Stimulated activated naive B cell treated with anti-CD40 and anti-IgM and Interleukin-4, amounts not matched to agents 10 μg/mL and 1 μg/mL and 100 μg/mL, for 72 hours (primary cell): ENCODE measurements around the gene NNT.
"Not testable (repeated sequence)": the region's sequence is repeated elsewhere in the genome, so short reads cannot be mapped to it uniquely, and the experiment has no call there.

Experiments used
- ATAC-seq, 2 donors: fragments of 150-1000 bp; cut with Tn5 transposase; replicated peaks; 2 replicates each; pipeline ENCODE4 v1.10.0; 2021; ENCODE audit warnings: moderate library complexity in 1 of 2
- DNase-seq: peaks from one replicate; pipeline ENCODE4 v3.0.0; 2021
- H3K27ac Mint-ChIP-seq: one replicate; pipeline ENCODE4 v1.8.0; 2022; ENCODE audit warnings: mild to moderate bottlenecking, mixed read lengths
- H3K27me3 Mint-ChIP-seq, 2 donors: one replicate each; pipeline ENCODE4 v1.8.0; 2022; ENCODE audit warnings: mixed read lengths in 2 of 2
- H3K36me3 Mint-ChIP-seq, 2 donors: one replicate each; pipeline ENCODE4 v1.8.0; 2022; ENCODE audit warnings: mixed read lengths in 2 of 2, mild to moderate bottlenecking in 1 of 2
- H3K4me1 Mint-ChIP-seq, 2 donors: one replicate each; pipeline ENCODE4 v1.8.0; 2022; ENCODE audit warnings: mixed read lengths in 2 of 2, mild to moderate bottlenecking in 1 of 2
- H3K4me3 Mint-ChIP-seq, 2 donors: one replicate each; pipeline ENCODE4 v1.8.0; 2022; ENCODE audit warnings: mild to moderate bottlenecking in 2 of 2, mixed read lengths in 2 of 2, moderate library complexity in 1 of 2
- H3K9me3 Mint-ChIP-seq, 2 donors: one replicate each; pipeline ENCODE4 v1.8.0; 2022; ENCODE audit warnings: mixed read lengths in 2 of 2, mild to moderate bottlenecking in 1 of 2

NNT gene

GRCh38 chr5:43570450-43571158 lies 32.4 kb upstream of the NNT start:
- Mint-ChIP-seq H3K4me3 (no peak overlapping the region), H3K9me3 (peaks cover 0 to 5% of the 10 kb centered on the region in 2 donors), H3K27ac (no peak overlapping the region), H3K4me1 (no peaks in the 10 kb centered on the region), H3K36me3 (peaks cover 9% of the 10 kb centered on the region in 2 donors), H3K27me3 (no peaks in the 10 kb centered on the region)
- no peak for DNase-seq
- ATAC-seq: no peak

GRCh38 chr5:43571237-43571636 lies 31.7 kb upstream of the NNT start:
- DNase-seq (no peak), ATAC-seq (no peak)
- Mint-ChIP-seq H3K4me1 (no peaks in the 10 kb centered on the region), H3K4me3 (no peak overlapping the region), H3K9me3 (peaks cover 0 to 3% of the 10 kb centered on the region in 2 donors), H3K36me3 (peaks cover 13% of the 10 kb centered on the region in 2 donors), H3K27ac (no peak overlapping the region), H3K27me3 (no peaks in the 10 kb centered on the region)

- H3K27ac Mint-ChIP-seq: no peak overlapping the region
- H3K36me3 Mint-ChIP-seq: peaks cover 17 to 22% of the 10 kb centered on the region in 2 donors
- DNase-seq (no peak), ATAC-seq (no peak)
- no peak overlapping the region for H3K4me3 Mint-ChIP-seq
- H3K9me3 Mint-ChIP-seq: no peaks in the 10 kb centered on the region
- H3K4me1 Mint-ChIP-seq: no peaks in the 10 kb centered on the region
- H3K27me3 Mint-ChIP-seq: no peaks in the 10 kb centered on the region
These were observed 30.6 kb upstream of the NNT start for GRCh38 chr5:43572357-43572756.

GRCh38 chr5:43573058-43573457 lies 29.9 kb upstream of the NNT start:
- H3K4me3 Mint-ChIP-seq: no peak overlapping the region
- no peaks in the 10 kb centered on the region for H3K27me3 Mint-ChIP-seq
- no peaks in the 10 kb centered on the region for H3K4me1 Mint-ChIP-seq
- no peak overlapping the region for H3K27ac Mint-ChIP-seq
- H3K9me3 Mint-ChIP-seq: no peaks in the 10 kb centered on the region
- peaks cover 17 to 22% of the 10 kb centered on the region in 2 donors for H3K36me3 Mint-ChIP-seq
- ATAC-seq: no peak
- DNase-seq: no peak

GRCh38 chr5:43580402-43581210 lies 22.4 kb upstream of the NNT start:
- H3K9me3 Mint-ChIP-seq, H3K4me3 Mint-ChIP-seq, H3K4me1 Mint-ChIP-seq, ATAC-seq, DNase-seq, H3K27me3 Mint-ChIP-seq: not testable (repeated sequence)
- H3K36me3 Mint-ChIP-seq: peaks cover 16 to 25% of the 10 kb centered on the region in 2 donors
- H3K27ac Mint-ChIP-seq: peak overlapping the region; percentile 20

- no peak for DNase-seq
- H3K27ac Mint-ChIP-seq: no peak overlapping the region
- no peaks in the 10 kb centered on the region for H3K27me3 Mint-ChIP-seq
- peaks cover 10 to 20% of the 10 kb centered on the region in 2 donors for H3K36me3 Mint-ChIP-seq
- no peak for ATAC-seq
- no peak overlapping the region for H3K4me3 Mint-ChIP-seq
- no peaks in the 10 kb centered on the region for H3K9me3 Mint-ChIP-seq
- peaks cover 0 to 7% of the 10 kb centered on the region in 2 donors for H3K4me1 Mint-ChIP-seq
These were observed 21.6 kb upstream of the NNT start for GRCh38 chr5:43581398-43581797.

- no peak overlapping the region for H3K27ac Mint-ChIP-seq
- H3K27me3 Mint-ChIP-seq: no peaks in the 10 kb centered on the region
- DNase-seq (no peak), ATAC-seq (no peak)
- peaks cover 8 to 12% of the 10 kb centered on the region in 2 donors for H3K36me3 Mint-ChIP-seq
- no peaks in the 10 kb centered on the region for H3K9me3 Mint-ChIP-seq
- peaks cover 0 to 7% of the 10 kb centered on the region in 2 donors for H3K4me1 Mint-ChIP-seq
- H3K4me3 Mint-ChIP-seq: no peak overlapping the region
These were observed 20.6 kb upstream of the NNT start for GRCh38 chr5:43582082-43583005.

GRCh38 chr5:43583724-43584123 lies 19.3 kb upstream of the NNT start:
- ATAC-seq (no peak), DNase-seq (no peak)
- Mint-ChIP-seq H3K27ac (no peak overlapping the region), H3K4me3 (no peak overlapping the region), H3K9me3 (no peaks in the 10 kb centered on the region), H3K36me3 (peaks cover 8 to 16% of the 10 kb centered on the region in 2 donors), H3K27me3 (no peaks in the 10 kb centered on the region), H3K4me1 (peaks cover 0 to 7% of the 10 kb centered on the region in 2 donors)

GRCh38 chr5:43584166-43584699 lies 18.7 kb upstream of the NNT start:
- Mint-ChIP-seq H3K4me1 (peaks cover 0 to 7% of the 10 kb centered on the region in 2 donors), H3K27ac (no peak overlapping the region), H3K9me3 (no peaks in the 10 kb centered on the region), H3K36me3 (peaks cover 8 to 16% of the 10 kb centered on the region in 2 donors), H3K4me3 (no peak overlapping the region), H3K27me3 (no peaks in the 10 kb centered on the region)
- DNase-seq (no peak), ATAC-seq (no peak)

GRCh38 chr5:43588842-43589241 lies 14.1 kb upstream of the NNT start:
- DNase-seq: no peak
- H3K4me1 Mint-ChIP-seq: peaks cover 3 to 18% of the 10 kb centered on the region in 2 donors
- no peak overlapping the region for H3K4me3 Mint-ChIP-seq
- peaks cover 10% of the 10 kb centered on the region in 2 donors for H3K36me3 Mint-ChIP-seq
- H3K9me3 Mint-ChIP-seq: no peaks in the 10 kb centered on the region
- ATAC-seq: no peak
- H3K27me3 Mint-ChIP-seq: no peaks in the 10 kb centered on the region
- H3K27ac Mint-ChIP-seq: no peak overlapping the region

- no peak for ATAC-seq
- no peak for DNase-seq
- Mint-ChIP-seq H3K9me3 (no peaks in the 10 kb centered on the region), H3K4me3 (no peak overlapping the region), H3K36me3 (peaks cover 10% of the 10 kb centered on the region in 2 donors), H3K27ac (no peak overlapping the region), H3K27me3 (no peaks in the 10 kb centered on the region), H3K4me1 (peaks cover 3 to 17% of the 10 kb centered on the region in 2 donors)
These were observed 13.7 kb upstream of the NNT start for GRCh38 chr5:43589310-43589709.

- H3K4me1 Mint-ChIP-seq: peaks cover 3 to 10% of the 10 kb centered on the region in 2 donors
- DNase-seq (no peak), ATAC-seq (no peak)
- H3K27me3 Mint-ChIP-seq: no peaks in the 10 kb centered on the region
- peaks cover 8 to 10% of the 10 kb centered on the region in 2 donors for H3K36me3 Mint-ChIP-seq
- no peak overlapping the region for H3K4me3 Mint-ChIP-seq
- no peak overlapping the region for H3K27ac Mint-ChIP-seq
- H3K9me3 Mint-ChIP-seq: no peaks in the 10 kb centered on the region
These were observed 12.3 kb upstream of the NNT start for GRCh38 chr5:43590700-43591099.

- DNase-seq (no peak), ATAC-seq (no peak)
- Mint-ChIP-seq H3K27me3 (no peaks in the 10 kb centered on the region), H3K36me3 (peaks cover 8 to 10% of the 10 kb centered on the region in 2 donors), H3K4me1 (peaks cover 3 to 10% of the 10 kb centered on the region in 2 donors), H3K9me3 (no peaks in the 10 kb centered on the region), H3K27ac (no peak overlapping the region), H3K4me3 (no peak overlapping the region)
These were observed 10.6 kb upstream of the NNT start for GRCh38 chr5:43592363-43592762.

- H3K4me3 Mint-ChIP-seq, DNase-seq, H3K27me3 Mint-ChIP-seq, H3K9me3 Mint-ChIP-seq, ATAC-seq, H3K27ac Mint-ChIP-seq: not testable (repeated sequence)
- H3K4me1 Mint-ChIP-seq: peaks cover 15 to 22% of the 10 kb centered on the region in 2 donors
- peaks cover 7 to 15% of the 10 kb centered on the region in 2 donors for H3K36me3 Mint-ChIP-seq
These were observed 4.1 kb upstream of the NNT start for GRCh38 chr5:43598927-43599326.
